ENCODE data around the gene PSMA2. TPM values are rescaled to one million over a fixed set of nuclear protein-coding genes. Genes with fewer than 3 reads are reported as not detected.

The PSMA2 gene
- total RNA-seq, 1 donor from 2014 or later = 62.1 TPM

GRCh38 chr7:42939457-42940240 is 7.7 kb upstream of the PSMA2 start:
- peaks cover 9% of the 10 kb centered on the region for H3K36me3 ChIP-seq (ENCODE audit: control insufficient read depth, insufficient read depth, low read length)
- no peak for DNase-seq (ENCODE audit: low read depth)
- FAIRE-seq = no peak

DNA sequence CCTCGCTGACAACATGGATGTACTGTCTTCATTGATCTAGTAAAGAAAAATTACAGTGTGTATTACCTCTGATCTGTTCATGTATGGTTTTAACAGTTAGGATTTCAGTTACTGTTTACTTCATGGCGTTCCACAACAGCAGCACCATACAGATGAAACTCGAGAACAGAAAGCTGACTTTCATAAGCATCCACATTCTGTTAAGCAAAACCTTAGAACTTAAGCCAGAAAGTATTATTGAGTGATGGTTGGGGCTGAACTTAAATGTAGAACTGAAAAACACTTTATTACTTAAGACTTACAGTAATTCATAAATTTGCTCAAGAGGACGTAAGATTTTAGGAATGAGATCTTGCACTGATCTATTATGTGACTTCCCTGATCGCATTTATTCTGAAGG is 3.9 kb upstream of the PSMA2 start:
- DNase-seq (ENCODE audit: low read depth) (no peak), FAIRE-seq (no peak)
- peaks cover 9% of the 10 kb centered on the region for H3K36me3 ChIP-seq (ENCODE audit: control insufficient read depth, insufficient read depth, low read length)
- H3K4me3 ChIP-seq (ENCODE audit: low read depth, low read length) = no peak overlapping the region
- no peak for TF ChIP-seq CTCF (IDR thresholded peaks at IDR 0.05; ENCODE audit: insufficient read depth, low read length, severe bottlenecking)
- no peaks in the 10 kb centered on the region for H3K27me3 ChIP-seq (ENCODE audit: control insufficient read depth, insufficient read depth, low read length)

More at GRCh38 chr7:42939457-42940240, 7.7 kb upstream of the PSMA2 start:
- Histone ChIP-seq H3K27me3 (ENCODE audit: control insufficient read depth, insufficient read depth, low read length) (no peaks in the 10 kb centered on the region), H3K4me3 (ENCODE audit: low read depth, low read length) (no peak overlapping the region)
- TF ChIP-seq CTCF (IDR thresholded peaks at IDR 0.05; ENCODE audit: insufficient read depth, low read length, severe bottlenecking) = no peak

- no peak for TF ChIP-seq CTCF (IDR thresholded peaks at IDR 0.05; ENCODE audit: insufficient read depth, low read length, severe bottlenecking)
- Histone ChIP-seq H3K36me3 (ENCODE audit: control insufficient read depth, insufficient read depth, low read length) (peaks cover 9% of the 10 kb centered on the region), H3K27me3 (ENCODE audit: control insufficient read depth, insufficient read depth, low read length) (no peaks in the 10 kb centered on the region), H3K4me3 (ENCODE audit: low read depth, low read length) (no peak overlapping the region)
- no peak for DNase-seq (ENCODE audit: low read depth)
- no peak for FAIRE-seq
Measured at GRCh38 chr7:42934291-42934690, 2.3 kb upstream of the PSMA2 start.

DNA sequence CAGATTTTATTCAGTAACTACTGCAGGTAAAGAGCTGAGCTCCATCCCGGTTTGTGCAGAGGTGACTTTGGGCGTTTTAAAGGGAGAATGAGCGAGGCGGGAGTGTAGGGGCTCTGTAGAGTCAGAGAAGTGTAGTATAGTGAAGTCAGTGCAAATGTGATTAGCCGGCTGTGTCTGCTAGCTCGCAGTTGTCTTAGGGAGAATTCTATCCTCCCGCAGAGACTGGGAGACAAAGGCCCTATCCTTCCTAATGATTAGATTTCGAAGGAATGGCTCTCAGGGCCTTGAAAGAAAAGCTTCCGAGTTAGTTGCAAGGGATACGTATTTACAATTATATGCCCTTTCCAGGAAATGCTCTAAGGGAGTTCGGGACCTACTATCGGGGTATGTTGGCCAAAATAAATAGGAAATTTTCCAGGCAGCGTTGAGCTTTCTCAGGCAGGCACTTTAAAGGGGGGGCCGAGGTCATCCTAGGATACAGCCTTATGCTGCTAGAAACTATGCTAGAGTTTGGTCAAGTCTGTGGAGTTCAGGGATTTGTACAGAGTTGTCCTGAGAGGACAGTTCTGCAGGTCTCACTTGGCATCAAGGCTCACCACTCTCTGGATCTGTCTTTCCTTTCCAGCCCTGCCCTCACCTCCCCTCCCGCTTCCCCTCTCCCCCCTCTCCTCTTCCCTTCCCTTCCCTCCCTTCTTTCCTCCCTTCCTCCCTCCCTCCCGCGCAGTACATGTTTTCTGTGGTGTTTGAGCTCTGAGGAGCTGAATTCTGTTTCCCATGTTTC is 1.0 kb upstream of the PSMA2 start:
- Histone ChIP-seq H3K4me3 (ENCODE audit: low read depth, low read length) (peak overlapping the region; percentile 87), H3K27me3 (ENCODE audit: control insufficient read depth, insufficient read depth, low read length) (no peaks in the 10 kb centered on the region), H3K36me3 (ENCODE audit: control insufficient read depth, insufficient read depth, low read length) (peaks cover 9% of the 10 kb centered on the region)
- no peak for DNase-seq (ENCODE audit: low read depth)
- no peak for TF ChIP-seq CTCF (IDR thresholded peaks at IDR 0.05; ENCODE audit: insufficient read depth, low read length, severe bottlenecking)
- no peak for FAIRE-seq

GRCh38 chr7:42931447-42931833 is 534 bp downstream of the PSMA2 start:
- FAIRE-seq (no peak), DNase-seq (ENCODE audit: low read depth) (no peak)
- Histone ChIP-seq H3K36me3 (ENCODE audit: control insufficient read depth, insufficient read depth, low read length) (peaks cover 6% of the 10 kb centered on the region), H3K4me3 (ENCODE audit: low read depth, low read length) (peak overlapping the region; percentile 87), H3K27me3 (ENCODE audit: control insufficient read depth, insufficient read depth, low read length) (no peaks in the 10 kb centered on the region)
- TF ChIP-seq CTCF (IDR thresholded peaks at IDR 0.05; ENCODE audit: insufficient read depth, low read length, severe bottlenecking) = no peak

Data from bronchial epithelial cell (primary cell).